Calu3 (cell line): Measurements from ENCODE around the gene PEX5L. TPM values are rescaled to one million over a fixed set of nuclear protein-coding genes. Genes with fewer than 3 reads are reported as not detected.

Experiments used
- BruUV-seq: library from RNA; stranded (reverse); fragments of 400-500 nt; replicated peaks from 2 replicates; lab custom pipeline; 2021; lab: Mats Ljungman, UMichigan
- CTCF ChIA-PET: fragments of 300-600 bp; sonication (Branson Sonifier 250); formaldehyde crosslinking; loops from one replicate; lab custom pipeline; 2022; ENCODE audit warnings: antibody characterized with exemption; lab: Charles Lee
- DNase-seq: peaks from one replicate; pipeline ENCODE4 v3.0.0; 2022
- H3K27ac Mint-ChIP-seq: one replicate; pipeline ENCODE4 v1.8.0; 2022; ENCODE audit warnings: mixed read lengths; ENCODE audit not compliant: unreplicated experiment
- H3K27me3 Mint-ChIP-seq: one replicate; pipeline ENCODE4 v1.8.0; 2022; ENCODE audit warnings: mixed read lengths; ENCODE audit not compliant: unreplicated experiment
- H3K36me3 Mint-ChIP-seq: one replicate; pipeline ENCODE4 v1.8.0; 2022; ENCODE audit warnings: mild to moderate bottlenecking, moderate library complexity, mixed read lengths; ENCODE audit not compliant: insufficient read depth, unreplicated experiment
- H3K4me1 Mint-ChIP-seq: one replicate; pipeline ENCODE4 v1.8.0; 2022; ENCODE audit warnings: mild to moderate bottlenecking, low read depth, mixed read lengths; ENCODE audit not compliant: unreplicated experiment
- H3K4me3 Mint-ChIP-seq: one replicate; pipeline ENCODE4 v1.8.0; 2022; ENCODE audit warnings: mild to moderate bottlenecking, low read depth, moderate library complexity, mixed read lengths; ENCODE audit not compliant: unreplicated experiment
- H3K9me3 Mint-ChIP-seq: one replicate; pipeline ENCODE4 v1.8.0; 2022; ENCODE audit warnings: low read depth, mixed read lengths; ENCODE audit not compliant: unreplicated experiment
- CTCF ChIP-seq: fragments of 200-600 bp; IDR thresholded peaks from one replicate; pipeline ENCODE4 v1.8.0; 2022; ENCODE audit warnings: antibody characterized with exemption; ENCODE audit not compliant: unreplicated experiment
- intact Hi-C: fragments of 100-400 bp; cut with micrococcal nuclease; formaldehyde crosslinking; loops from one replicate; pipeline ENCODE4 v1.10.0; 2022; ENCODE audit not compliant: unreplicated experiment
- total RNA-seq: library from RNA; stranded (reverse); gene quantifications from 2 replicates; pipeline ENCODE4 v1.2.3, GENCODE V29; 2022

PEX5L gene
- total RNA-seq, 1 experiment from 2014 or later: not detected

- Mint-ChIP-seq H3K9me3 (no peaks in the 10 kb centered on the region), H3K36me3 (no peaks in the 10 kb centered on the region), H3K4me1 (no peaks in the 10 kb centered on the region), H3K4me3 (no peak overlapping the region), H3K27ac (no peak overlapping the region), H3K27me3 (no peaks in the 10 kb centered on the region)
- BruUV-seq: no TSS peak
- intact Hi-C loops: no loop called here
- TF ChIP-seq CTCF: no peak
- no peak for DNase-seq
- CTCF ChIA-PET: no interaction called here
Measured at GRCh38 chr3:179868715-179869114, 168.0 kb downstream of the PEX5L start.

GRCh38 chr3:179867961-179868360 lies 168.8 kb downstream of the PEX5L start:
- Mint-ChIP-seq H3K27ac (no peak overlapping the region), H3K36me3 (no peaks in the 10 kb centered on the region), H3K27me3 (no peaks in the 10 kb centered on the region), H3K9me3 (peaks cover 2% of the 10 kb centered on the region), H3K4me3 (no peak overlapping the region), H3K4me1 (no peaks in the 10 kb centered on the region)
- CTCF ChIA-PET: interaction anchor here (0.6 kb wide), 1 partner anchor 225 kb away, joined by 3 read pairs; no protein-coding TSS in a partner anchor
- no peak for DNase-seq
- intact Hi-C loops: no loop called here
- BruUV-seq: no TSS peak
- no peak for TF ChIP-seq CTCF

- BruUV-seq: no TSS peak
- H3K36me3 Mint-ChIP-seq: no peaks in the 10 kb centered on the region
- H3K27ac Mint-ChIP-seq: no peak overlapping the region
- intact Hi-C loops: no loop called here
- CTCF ChIA-PET: no interaction called here
- peaks cover 3% of the 10 kb centered on the region for H3K9me3 Mint-ChIP-seq
- no peak overlapping the region for H3K4me3 Mint-ChIP-seq
- no peaks in the 10 kb centered on the region for H3K4me1 Mint-ChIP-seq
- no peak for TF ChIP-seq CTCF
- no peaks in the 10 kb centered on the region for H3K27me3 Mint-ChIP-seq
- no peak for DNase-seq
Measured at GRCh38 chr3:179865861-179866505, 170.8 kb downstream of the PEX5L start.

GRCh38 chr3:179861953-179862352 lies 174.8 kb downstream of the PEX5L start:
- no peaks in the 10 kb centered on the region for H3K4me1 Mint-ChIP-seq
- H3K27me3 Mint-ChIP-seq: no peaks in the 10 kb centered on the region
- CTCF ChIA-PET: no interaction called here
- no peak for DNase-seq
- intact Hi-C loops: no loop called here
- H3K36me3 Mint-ChIP-seq: no peaks in the 10 kb centered on the region
- no peak for TF ChIP-seq CTCF
- peaks cover 3% of the 10 kb centered on the region for H3K9me3 Mint-ChIP-seq
- no peak overlapping the region for H3K27ac Mint-ChIP-seq
- H3K4me3 Mint-ChIP-seq: no peak overlapping the region
- BruUV-seq: no TSS peak
